Sigmoid colon (tissue), 7 donors: ENCODE measurements around the gene MYO9A. TPM values are rescaled to one million over a fixed set of nuclear protein-coding genes. Genes with fewer than 3 reads are reported as not detected.

Source experiments
- DNase-seq: peaks from one replicate; pipeline ENCODE4 v3.0.0-alpha.2; 2019
- H3K27ac ChIP-seq, 4 donors: fragments of 200-600 bp; sonication (generic); one replicate each; pipeline ENCODE4 v1.5.1; 2016 to 2019; ENCODE audit warnings: mild to moderate bottlenecking in 1 of 4
- H3K27me3 ChIP-seq, 3 donors: fragments of 200-600 bp; sonication (generic); one replicate each; pipeline ENCODE4 v1.5.1; 2019; ENCODE audit warnings: mild to moderate bottlenecking in 1 of 3
- H3K36me3 ChIP-seq, 4 donors: fragments of 200-600 bp; sonication (generic); one replicate each; pipeline ENCODE4 v1.5.1; 2016 to 2019
- H3K4me1 ChIP-seq, 4 donors: fragments of 200-600 bp; sonication (generic); one replicate each; pipeline ENCODE4 v1.5.1; 2017 to 2019
- H3K4me3 ChIP-seq, 4 donors: fragments of 200-600 bp; sonication (generic); one replicate each; pipeline ENCODE4 v1.5.1; 2017 to 2019; ENCODE audit warnings: mild to moderate bottlenecking in 2 of 4, moderate library complexity in 1 of 4
- H3K9me3 ChIP-seq, 4 donors: fragments of 200-600 bp in 3 of 4; sonication (generic) in 3 of 4; one replicate each; pipeline versions ENCODE4 v1.5.1 to v1.6.1; 2013 to 2019
- CTCF ChIP-seq, 4 experiments: fragments of 450-650 bp in 3 of 4; fragments of 200-600 bp in 1 of 4; IDR thresholded peaks; one replicate each; pipeline ENCODE4 v1.5.1; 2016 to 2019; ENCODE audit warnings: antibody characterized with exemption in 4 of 4, mild to moderate bottlenecking in 3 of 4, moderate library complexity in 2 of 4
- EP300 ChIP-seq, 4 donors: sonication (generic); formaldehyde crosslinking; IDR thresholded peaks; one replicate each; pipeline ENCODE4 v1.6.1; 2017; ENCODE audit warnings: antibody characterized with exemption in 4 of 4
- POLR2A ChIP-seq, 2 donors: fragments of 450-650 bp; IDR thresholded peaks; one replicate each; pipeline ENCODE4 v1.6.1; 2016; ENCODE audit warnings: antibody characterized with exemption in 2 of 2, mild to moderate bottlenecking in 2 of 2, moderate library complexity in 2 of 2
- POLR2AphosphoS5 ChIP-seq, 4 donors: sonication (generic); formaldehyde crosslinking; IDR thresholded peaks; one replicate each; pipeline ENCODE4 v1.6.1; 2017; ENCODE audit warnings: antibody characterized with exemption in 4 of 4
- WGBS, 2 donors: extraction: QIAGEN DNeasy Blood & Tissue Kit; methylation state at CpG; one replicate each; pipeline ENCODE4 v1.1.7; 2013; 5-methylcytosine and 5-hydroxymethylcytosine counted together
- intact Hi-C: fragments of 100-400 bp; cut with DNase I; formaldehyde crosslinking; loops from one replicate; pipeline ENCODE4 v1.15.1; 2023
- polyA plus RNA-seq, 3 donors: library from polyadenylated mRNA; stranded (reverse); fragments of 200-250 nt; gene quantifications; one replicate each; pipeline ENCODE4 v1.2.3, GENCODE V29; 2013
- total RNA-seq, 4 donors: library from RNA; depleted of rRNA; stranded (reverse); fragments of >200 nt; gene quantifications; one replicate each; pipeline ENCODE4 v1.1.0, GENCODE V29; 2016
- donor health status: healthy with polysubstance abuse.
- donor health status: Bipolar disorder and iron deficiency.
- donor health status: healthy.

Gene MYO9A
- total and polyA plus RNA-seq, 7 donors = 3.0 to 80.0 (median 55.8) TPM

- intact Hi-C loops = no loop called here
- DNase-seq = no peak
- 94 to 95% methylated on average over 2 of the region's 2 CpGs for WGBS, 2 donors
- Histone ChIP-seq H3K4me3 (no peak overlapping the region), H3K4me1 (no peaks in the 10 kb centered on the region), H3K9me3 (no peaks in the 10 kb centered on the region), H3K27ac (no peak overlapping the region), H3K27me3 (no peaks in the 10 kb centered on the region), H3K36me3 (no peaks in the 10 kb centered on the region)
- TF ChIP-seq EP300 (IDR thresholded peaks at IDR 0.05) = no peak
- TF ChIP-seq POLR2AphosphoS5 (IDR thresholded peaks at IDR 0.05) = no peak
- TF ChIP-seq POLR2A (IDR thresholded peaks at IDR 0.05) = no peak
- TF ChIP-seq CTCF (IDR thresholded peaks at IDR 0.05) = no peak
Observed at GRCh38 chr15:71951134-71951533, 166.8 kb downstream of the MYO9A start.

DNA sequence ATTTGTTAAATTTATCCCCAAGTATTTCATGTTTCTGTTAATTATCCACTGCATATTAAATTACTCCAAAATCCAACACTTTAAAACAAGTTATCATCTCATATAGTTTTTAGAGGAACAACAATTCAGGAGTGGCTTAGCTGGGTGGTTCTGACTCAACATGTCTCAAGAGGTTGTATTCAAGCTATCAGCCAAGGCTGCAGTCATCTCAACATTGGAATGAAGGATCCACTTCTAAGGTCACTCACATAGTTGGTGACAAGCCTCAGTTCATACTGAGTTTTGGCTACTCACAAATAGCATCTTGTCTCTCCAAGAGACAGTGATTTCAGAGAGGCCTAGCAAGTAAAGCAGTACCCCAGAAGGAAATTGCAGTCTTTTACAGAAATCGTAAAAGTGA is 172.9 kb downstream of the MYO9A start:
- 84 to 88% methylated on average over 1 of the region's 1 CpG for WGBS, 2 donors
- H3K27me3 ChIP-seq = no peaks in the 10 kb centered on the region

DNA sequence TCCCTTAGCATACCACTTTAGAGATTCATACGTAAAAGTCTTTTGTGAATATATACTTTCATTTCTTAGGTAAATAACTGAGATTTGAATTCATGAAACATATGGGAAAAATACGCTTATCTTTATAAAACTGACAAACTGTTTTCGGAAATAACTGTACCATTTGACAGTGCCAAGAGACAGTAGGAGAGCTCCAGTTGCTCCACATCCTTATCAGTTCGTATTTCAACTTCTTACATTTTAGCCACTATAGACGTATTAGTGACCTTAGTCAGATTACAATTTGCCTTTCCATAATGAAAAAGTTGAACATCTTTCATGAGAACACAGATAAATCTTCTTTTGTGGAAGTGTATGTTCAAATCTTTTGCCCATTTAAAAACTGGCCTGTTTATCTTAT is 174.1 kb downstream of the MYO9A start:
- Histone ChIP-seq H3K9me3 (no peaks in the 10 kb centered on the region), H3K27ac (no peak overlapping the region), H3K27me3 (no peaks in the 10 kb centered on the region), H3K4me1 (no peaks in the 10 kb centered on the region), H3K36me3 (no peaks in the 10 kb centered on the region), H3K4me3 (no peak overlapping the region)
- no peak for DNase-seq
- no peak for TF ChIP-seq CTCF (IDR thresholded peaks at IDR 0.05)
- no peak for TF ChIP-seq POLR2A (IDR thresholded peaks at IDR 0.05)
- TF ChIP-seq POLR2AphosphoS5 (IDR thresholded peaks at IDR 0.05) = no peak
- WGBS, 2 donors = 95 to 98% methylated on average over 5 of the region's 5 CpGs
- intact Hi-C loops = no loop called here

More for the DNA sequence above, 172.9 kb downstream of the MYO9A start:
- intact Hi-C loops = no loop called here
- H3K9me3 ChIP-seq = no peaks in the 10 kb centered on the region
- H3K4me3 ChIP-seq = no peak overlapping the region
- H3K36me3 ChIP-seq = no peaks in the 10 kb centered on the region
- TF ChIP-seq POLR2AphosphoS5 (IDR thresholded peaks at IDR 0.05) (no peak), EP300 (IDR thresholded peaks at IDR 0.05) (no peak), CTCF (IDR thresholded peaks at IDR 0.05) (no peak), POLR2A (IDR thresholded peaks at IDR 0.05) (no peak)
- no peak for DNase-seq
- H3K4me1 ChIP-seq = no peaks in the 10 kb centered on the region
- no peak overlapping the region for H3K27ac ChIP-seq

GRCh38 chr15:71939981-71940588 is 177.9 kb downstream of the MYO9A start:
- H3K36me3 ChIP-seq = peaks cover 0 to 27% (median 2%) of the 10 kb centered on the region in 4 donors
- 94 to 96% methylated on average over 6 of the region's 6 CpGs for WGBS, 2 donors
- H3K4me3 ChIP-seq = no peak overlapping the region
- no peak for TF ChIP-seq EP300 (IDR thresholded peaks at IDR 0.05)
- TF ChIP-seq POLR2AphosphoS5 (IDR thresholded peaks at IDR 0.05) = no peak
- no peak for TF ChIP-seq CTCF (IDR thresholded peaks at IDR 0.05)
- TF ChIP-seq POLR2A (IDR thresholded peaks at IDR 0.05) = no peak
- H3K27me3 ChIP-seq = no peaks in the 10 kb centered on the region
- no peak overlapping the region for H3K27ac ChIP-seq
- no peak for DNase-seq
- intact Hi-C loops = no loop called here
- no peaks in the 10 kb centered on the region for H3K4me1 ChIP-seq
- H3K9me3 ChIP-seq = no peaks in the 10 kb centered on the region
